ENCODE results near the gene RBM41.

DNA sequence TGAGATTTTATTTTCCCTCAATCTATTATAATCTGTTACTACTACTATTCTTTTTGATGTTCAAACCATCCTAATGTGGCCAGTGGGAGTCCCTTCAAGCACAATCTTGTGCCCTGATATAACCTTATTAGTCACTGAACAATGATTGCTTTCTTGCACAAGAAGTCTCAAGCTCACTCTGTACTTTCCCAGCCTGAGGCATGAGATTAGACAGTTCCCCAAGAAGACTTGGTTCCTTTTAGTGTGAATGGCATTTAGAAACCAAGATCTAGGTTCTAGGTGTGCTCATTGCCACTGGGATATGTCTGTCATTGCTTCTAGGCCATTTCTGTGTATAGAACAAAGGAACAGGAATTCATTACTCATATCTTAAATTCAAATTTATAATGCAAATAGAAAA, 28.0 kb upstream of the RBM41 start:
- TF ChIP-seq, protein P1, sequence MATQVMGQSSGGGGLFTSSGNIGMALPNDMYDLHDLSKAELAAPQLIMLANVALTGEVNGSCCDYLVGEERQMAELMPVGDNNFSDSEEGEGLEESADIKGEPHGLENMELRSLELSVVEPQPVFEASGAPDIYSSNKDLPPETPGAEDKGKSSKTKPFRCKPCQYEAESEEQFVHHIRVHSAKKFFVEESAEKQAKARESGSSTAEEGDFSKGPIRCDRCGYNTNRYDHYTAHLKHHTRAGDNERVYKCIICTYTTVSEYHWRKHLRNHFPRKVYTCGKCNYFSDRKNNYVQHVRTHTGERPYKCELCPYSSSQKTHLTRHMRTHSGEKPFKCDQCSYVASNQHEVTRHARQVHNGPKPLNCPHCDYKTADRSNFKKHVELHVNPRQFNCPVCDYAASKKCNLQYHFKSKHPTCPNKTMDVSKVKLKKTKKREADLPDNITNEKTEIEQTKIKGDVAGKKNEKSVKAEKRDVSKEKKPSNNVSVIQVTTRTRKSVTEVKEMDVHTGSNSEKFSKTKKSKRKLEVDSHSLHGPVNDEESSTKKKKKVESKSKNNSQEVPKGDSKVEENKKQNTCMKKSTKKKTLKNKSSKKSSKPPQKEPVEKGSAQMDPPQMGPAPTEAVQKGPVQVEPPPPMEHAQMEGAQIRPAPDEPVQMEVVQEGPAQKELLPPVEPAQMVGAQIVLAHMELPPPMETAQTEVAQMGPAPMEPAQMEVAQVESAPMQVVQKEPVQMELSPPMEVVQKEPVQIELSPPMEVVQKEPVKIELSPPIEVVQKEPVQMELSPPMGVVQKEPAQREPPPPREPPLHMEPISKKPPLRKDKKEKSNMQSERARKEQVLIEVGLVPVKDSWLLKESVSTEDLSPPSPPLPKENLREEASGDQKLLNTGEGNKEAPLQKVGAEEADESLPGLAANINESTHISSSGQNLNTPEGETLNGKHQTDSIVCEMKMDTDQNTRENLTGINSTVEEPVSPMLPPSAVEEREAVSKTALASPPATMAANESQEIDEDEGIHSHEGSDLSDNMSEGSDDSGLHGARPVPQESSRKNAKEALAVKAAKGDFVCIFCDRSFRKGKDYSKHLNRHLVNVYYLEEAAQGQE (IDR thresholded peaks at IDR 0.05; ENCODE audit: insufficient read depth in 1 of 2, low read depth in 2 of 2, low read length in 2 of 2), result no peak
- no peak for TF ChIP-seq SIN3A (IDR thresholded peaks at IDR 0.05; ENCODE audit: borderline replicate concordance, insufficient read depth, low read length)
- no peak for TF ChIP-seq FOXP2 (optimal IDR thresholded peaks at IDR 0.05; ENCODE audit: borderline replicate concordance, extremely low read depth, extremely low read length, insufficient read depth)

Data from PFSK-1 (cell line).